Spleen (tissue), 11 donors: ENCODE data around the gene PHACTR1. TPM values are rescaled to one million over a fixed set of nuclear protein-coding genes. Genes with fewer than 3 reads are reported as not detected.
"Not testable (repeated sequence)": the region's sequence is repeated elsewhere in the genome, so short reads cannot be mapped to it uniquely, and the experiment has no call there.

Experiments
- DNase-seq: peaks from one replicate; pipeline ENCODE4 v3.0.0-alpha.2; 2020
- H3K27ac ChIP-seq, 8 donors: fragments of 200-600 bp; sonication (generic) in 7 of 8; 1 replicate in 4 of 8; 2 replicates in 4 of 8; pipeline versions ENCODE4 v1.5.0 to v1.8.0; 2016 to 2021; ENCODE audit warnings: inconsistent platforms in 4 of 8, mild to moderate bottlenecking in 4 of 8, moderate library complexity in 1 of 8
- H3K27me3 ChIP-seq, 7 donors: fragments of 200-600 bp; sonication (generic) in 6 of 7; replicated peaks in 1 of 7; 1 replicate in 4 of 7; 2 replicates in 3 of 7; pipeline versions ENCODE4 v1.5.0 to v1.8.0; 2016 to 2021; ENCODE audit warnings: inconsistent platforms in 3 of 7, mild to moderate bottlenecking in 1 of 7
- H3K36me3 ChIP-seq, 6 donors: fragments of 200-600 bp; sonication (generic) in 5 of 6; 1 replicate in 4 of 6; 2 replicates in 2 of 6; pipeline versions ENCODE4 v1.5.0 to v1.8.0; 2016 to 2021; ENCODE audit warnings: inconsistent platforms in 2 of 6
- H3K4me1 ChIP-seq, 6 donors: fragments of 200-600 bp; sonication (generic) in 5 of 6; 1 replicate in 3 of 6; 2 replicates in 3 of 6; pipeline versions ENCODE4 v1.5.0 to v1.8.0; 2016 to 2021; ENCODE audit warnings: inconsistent platforms in 3 of 6
- H3K4me3 ChIP-seq, 8 donors: fragments of 200-600 bp; sonication (generic) in 7 of 8; 1 replicate in 4 of 8; 2 replicates in 4 of 8; pipeline versions ENCODE4 v1.5.0 to v1.8.0; 2016 to 2021; ENCODE audit warnings: inconsistent platforms in 4 of 8, mild to moderate bottlenecking in 4 of 8, moderate library complexity in 2 of 8
- H3K9me3 ChIP-seq, 8 donors: fragments of 200-600 bp; sonication (generic) in 7 of 8; 1 replicate in 4 of 8; 2 replicates in 4 of 8; pipeline versions ENCODE4 v1.5.0 to v1.8.0; 2016 to 2021; ENCODE audit warnings: inconsistent platforms in 4 of 8
- POLR2A ChIP-seq, 3 donors: fragments of 450-650 bp; IDR thresholded peaks; one replicate each; pipeline ENCODE4 v1.5.1; 2017; ENCODE audit warnings: antibody characterized with exemption in 3 of 3, mild to moderate bottlenecking in 1 of 3
- POLR2AphosphoS5 ChIP-seq, 3 donors: sonication (generic); formaldehyde crosslinking; IDR thresholded peaks; one replicate each; pipeline ENCODE4 v1.5.1; 2017; ENCODE audit warnings: antibody characterized with exemption in 3 of 3
- WGBS, 5 donors: extraction: QIAGEN DNeasy Blood & Tissue Kit in 3 of 5; methylation state at CpG; one replicate each; pipeline versions ENCODE4 v1.1.5 to v1.1.7; 2013 to 2018; 5-methylcytosine and 5-hydroxymethylcytosine counted together
- intact Hi-C: fragments of 100-400 bp; cut with DNase I; formaldehyde crosslinking; loops from one replicate; pipeline ENCODE4 v1.15.0; 2023; ENCODE audit warnings: low total_unique reads
- polyA plus RNA-seq, 3 donors: library from polyadenylated mRNA; stranded (reverse); fragments of 200-250 nt; gene quantifications; one replicate each; pipeline ENCODE4 v1.2.1, GENCODE V29; 2013
- total RNA-seq, 7 donors: library from RNA; depleted of rRNA in 3 of 7; stranded (reverse); fragments of >200 nt in 3 of 7; fragmentation: NEBNext Ultra II Directional in 4 of 7; extraction: Animal tissue kit (Norgen Biotek cat#: 25700) in 4 of 7; gene quantifications; one replicate each; pipeline versions ENCODE4 v1.1.0 to v1.2.1, GENCODE V29; 2016 to 2021
- TF ChIP-seq, protein P1 (sequence below), 11 experiments: fragments of 200-600 bp in 7 of 11; fragments of 450-650 bp in 4 of 11; sonication (generic) in 4 of 11; IDR thresholded peaks in 8 of 11; conservative IDR thresholded peaks in 3 of 11; 1 replicate in 7 of 11; 2 replicates in 4 of 11; pipeline versions ENCODE4 v1.4.0 to v1.8.0; 2016 to 2021; ENCODE audit warnings: antibody characterized with exemption in 11 of 11, inconsistent platforms in 4 of 11, mild to moderate bottlenecking in 1 of 11
- donor health status: healthy with polysubstance abuse.
- donor health status: DM: no; HTN: no; CAD: no; lungs with moderate emphysema.
- donor health status: DM: no; HTN: no; CAD: no.
- donor health status: Bipolar disorder and iron deficiency.
- donor health status: healthy.
- donor health status: DM: no; HTN: no; CAD: no.
- donor health status: DM: yes; HTN: yes; CAD: no.

Gene PHACTR1
- total and polyA plus RNA-seq, 10 donors, result 8.5 to 45.3 (median 30.8) TPM

DNA sequence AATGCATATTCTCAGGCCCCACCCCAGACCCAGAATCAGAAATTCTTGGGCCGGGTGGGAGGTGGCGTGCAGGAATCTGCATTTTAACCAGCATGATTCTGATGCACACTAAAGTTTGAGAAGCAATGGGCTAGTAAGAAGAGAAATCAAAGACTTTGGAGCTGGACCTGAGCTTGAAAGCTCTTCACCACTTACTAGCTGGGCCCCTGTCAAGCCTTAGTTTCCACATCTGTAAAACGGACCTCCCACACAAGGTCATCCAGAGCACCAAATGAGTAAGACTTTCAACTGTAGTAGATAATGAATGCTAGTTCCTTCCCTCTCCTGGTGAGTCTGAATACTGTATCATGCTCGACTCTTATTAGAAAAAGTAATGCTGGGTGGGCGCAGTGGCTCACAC lies 524.8 kb downstream of the PHACTR1 start:
- H3K36me3 ChIP-seq, result no peaks in the 10 kb centered on the region
- no peak for DNase-seq
- WGBS, 5 donors, result 83 to 93% (median 87%) methylated on average over 5 of the region's 5 CpGs
- H3K4me3 ChIP-seq, result no peak overlapping the region
- no peaks in the 10 kb centered on the region for H3K4me1 ChIP-seq
- intact Hi-C loops, result no loop called here
- TF ChIP-seq, protein P1, sequence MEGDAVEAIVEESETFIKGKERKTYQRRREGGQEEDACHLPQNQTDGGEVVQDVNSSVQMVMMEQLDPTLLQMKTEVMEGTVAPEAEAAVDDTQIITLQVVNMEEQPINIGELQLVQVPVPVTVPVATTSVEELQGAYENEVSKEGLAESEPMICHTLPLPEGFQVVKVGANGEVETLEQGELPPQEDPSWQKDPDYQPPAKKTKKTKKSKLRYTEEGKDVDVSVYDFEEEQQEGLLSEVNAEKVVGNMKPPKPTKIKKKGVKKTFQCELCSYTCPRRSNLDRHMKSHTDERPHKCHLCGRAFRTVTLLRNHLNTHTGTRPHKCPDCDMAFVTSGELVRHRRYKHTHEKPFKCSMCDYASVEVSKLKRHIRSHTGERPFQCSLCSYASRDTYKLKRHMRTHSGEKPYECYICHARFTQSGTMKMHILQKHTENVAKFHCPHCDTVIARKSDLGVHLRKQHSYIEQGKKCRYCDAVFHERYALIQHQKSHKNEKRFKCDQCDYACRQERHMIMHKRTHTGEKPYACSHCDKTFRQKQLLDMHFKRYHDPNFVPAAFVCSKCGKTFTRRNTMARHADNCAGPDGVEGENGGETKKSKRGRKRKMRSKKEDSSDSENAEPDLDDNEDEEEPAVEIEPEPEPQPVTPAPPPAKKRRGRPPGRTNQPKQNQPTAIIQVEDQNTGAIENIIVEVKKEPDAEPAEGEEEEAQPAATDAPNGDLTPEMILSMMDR (IDR thresholded peaks at IDR 0.05 in 8 of 11, conservative IDR thresholded peaks at IDR 0.05 in 3 of 11), result no peak
- TF ChIP-seq POLR2A (IDR thresholded peaks at IDR 0.05) (no peak), POLR2AphosphoS5 (IDR thresholded peaks at IDR 0.05) (no peak)
- H3K27me3 ChIP-seq, result no peaks in the 10 kb centered on the region
- H3K9me3 ChIP-seq, result peaks cover 0 to 11% (median 9%) of the 10 kb centered on the region in 8 donors
- H3K27ac ChIP-seq, result no peak overlapping the region

DNA sequence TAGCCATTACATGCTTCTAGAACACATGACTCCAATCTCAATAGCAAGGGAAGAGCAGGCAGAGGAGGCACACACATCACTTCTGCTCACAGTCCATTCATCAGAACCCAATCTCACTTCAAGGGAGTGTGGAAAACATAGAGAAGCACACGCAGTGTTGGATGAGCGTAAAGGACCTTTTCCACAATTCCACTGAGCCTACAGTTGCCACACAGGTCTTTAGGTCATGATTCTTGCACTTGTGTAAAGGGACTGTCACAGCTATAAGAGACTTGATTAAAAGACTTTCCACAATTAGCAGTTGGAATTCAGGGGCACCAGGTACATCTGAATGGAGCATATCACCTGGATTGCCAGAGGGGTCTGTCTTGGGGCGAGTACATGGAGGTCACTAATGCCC lies 525.6 kb downstream of the PHACTR1 start:
- TF ChIP-seq, protein P1 (IDR thresholded peaks at IDR 0.05 in 8 of 11, conservative IDR thresholded peaks at IDR 0.05 in 3 of 11), result no peak
- no peak for TF ChIP-seq POLR2A (IDR thresholded peaks at IDR 0.05)
- no peak for TF ChIP-seq POLR2AphosphoS5 (IDR thresholded peaks at IDR 0.05)
- intact Hi-C loops, result no loop called here
- Histone ChIP-seq H3K36me3 (no peaks in the 10 kb centered on the region), H3K9me3 (peaks cover 0 to 11% (median 9%) of the 10 kb centered on the region in 8 donors), H3K27me3 (no peaks in the 10 kb centered on the region), H3K4me1 (no peaks in the 10 kb centered on the region), H3K27ac (no peak overlapping the region), H3K4me3 (no peak overlapping the region)
- 87 to 98% (median 96%) methylated on average over 3 of the region's 3 CpGs for WGBS, 5 donors
- DNase-seq, result no peak

DNA sequence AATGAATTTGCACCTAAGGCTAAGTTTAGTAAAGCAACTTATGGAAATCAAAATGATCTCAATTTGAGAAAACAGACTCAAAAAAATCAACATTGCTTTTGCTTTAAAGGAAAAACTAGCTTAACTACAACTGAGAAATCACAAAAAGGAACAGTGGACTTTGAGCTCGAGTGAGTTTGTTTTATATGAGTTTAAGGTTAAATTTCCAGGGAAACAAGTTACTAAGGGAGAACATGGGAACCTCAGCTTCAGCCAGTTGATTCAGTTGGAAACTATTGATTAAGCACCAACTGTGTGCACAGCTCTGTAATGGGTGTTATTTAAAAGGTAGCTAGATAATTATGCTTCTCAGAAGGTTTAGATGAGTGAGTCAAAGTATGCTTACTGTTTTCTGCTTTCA lies 526.0 kb downstream of the PHACTR1 start:
- no peak overlapping the region for H3K27ac ChIP-seq
- no peaks in the 10 kb centered on the region for H3K4me1 ChIP-seq
- TF ChIP-seq, protein P1 (IDR thresholded peaks at IDR 0.05 in 8 of 11, conservative IDR thresholded peaks at IDR 0.05 in 3 of 11), result no peak
- TF ChIP-seq POLR2A (IDR thresholded peaks at IDR 0.05) (no peak), POLR2AphosphoS5 (IDR thresholded peaks at IDR 0.05) (no peak)
- no peaks in the 10 kb centered on the region for H3K36me3 ChIP-seq
- intact Hi-C loops, result no loop called here
- no peak for DNase-seq
- H3K27me3 ChIP-seq, result no peaks in the 10 kb centered on the region
- WGBS, 5 donors, result 60 to 94% (median 88%) methylated on average over 1 of the region's 1 CpG
- H3K9me3 ChIP-seq, result peaks cover 0 to 11% (median 9%) of the 10 kb centered on the region in 8 donors
- H3K4me3 ChIP-seq, result no peak overlapping the region

GRCh38 chr6:13243033-13243432 lies 526.5 kb downstream of the PHACTR1 start:
- H3K36me3 ChIP-seq, result no peaks in the 10 kb centered on the region
- intact Hi-C loops, result no loop called here
- H3K9me3 ChIP-seq, result peaks cover 0 to 11% (median 9%) of the 10 kb centered on the region in 8 donors
- 79 to 91% (median 87%) methylated on average over 1 of the region's 1 CpG for WGBS, 5 donors
- H3K4me1 ChIP-seq, result no peaks in the 10 kb centered on the region
- DNase-seq, result no peak
- no peak overlapping the region for H3K4me3 ChIP-seq
- no peak overlapping the region for H3K27ac ChIP-seq
- TF ChIP-seq POLR2A (IDR thresholded peaks at IDR 0.05), result no peak
- TF ChIP-seq POLR2AphosphoS5 (IDR thresholded peaks at IDR 0.05), result no peak
- TF ChIP-seq, protein P1 (IDR thresholded peaks at IDR 0.05 in 8 of 11, conservative IDR thresholded peaks at IDR 0.05 in 3 of 11), result no peak
- no peaks in the 10 kb centered on the region for H3K27me3 ChIP-seq

GRCh38 chr6:13243745-13244144 lies 527.2 kb downstream of the PHACTR1 start:
- H3K36me3 ChIP-seq, H3K27ac ChIP-seq, DNase-seq, H3K27me3 ChIP-seq, intact Hi-C loops, H3K4me3 ChIP-seq, H3K4me1 ChIP-seq: not testable (repeated sequence)
- peaks cover 0 to 11% (median 9%) of the 10 kb centered on the region in 8 donors for H3K9me3 ChIP-seq
- WGBS, 5 donors, result 95 to 99% (median 98%) methylated on average over 5 of the region's 5 CpGs
